ENCODE measurements around the gene TBC1D7. TPM values are rescaled to one million over a fixed set of nuclear protein-coding genes. Genes with fewer than 3 reads are reported as not detected.

Gene TBC1D7
- polyA plus RNA-seq, 1 of the 3 experiments (the other 2 are of a cell fraction): 25.2 TPM

DNA sequence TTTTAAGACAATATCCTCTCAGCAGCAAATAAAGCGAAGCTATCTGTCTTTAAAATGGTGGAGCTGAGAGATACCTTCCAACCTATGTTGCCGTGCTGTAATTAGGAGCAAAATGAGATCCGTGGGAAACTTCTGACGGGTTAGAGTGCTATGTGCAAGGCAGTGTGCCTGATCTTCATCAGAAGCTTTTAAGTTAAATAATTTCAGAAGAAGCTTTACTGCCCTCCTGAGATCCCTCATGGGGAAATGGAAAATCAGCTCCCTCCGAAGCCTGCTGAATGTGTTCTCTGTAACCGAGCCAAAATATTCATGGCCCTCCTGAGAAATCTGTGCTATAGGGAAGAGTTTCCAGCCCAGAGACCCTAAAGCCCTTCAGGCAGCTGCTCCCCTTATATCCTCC is 43.7 kb upstream of the TBC1D7 start:
- POLR2A ChIA-PET: interaction anchor here (0.7 kb wide), 1 partner anchor 43 kb away, joined by 3 read pairs; no protein-coding TSS in a partner anchor
- WGBS (ENCODE audit: low lambda C conversion rate): 87% methylated on average over 6 of the region's 6 CpGs

DNA sequence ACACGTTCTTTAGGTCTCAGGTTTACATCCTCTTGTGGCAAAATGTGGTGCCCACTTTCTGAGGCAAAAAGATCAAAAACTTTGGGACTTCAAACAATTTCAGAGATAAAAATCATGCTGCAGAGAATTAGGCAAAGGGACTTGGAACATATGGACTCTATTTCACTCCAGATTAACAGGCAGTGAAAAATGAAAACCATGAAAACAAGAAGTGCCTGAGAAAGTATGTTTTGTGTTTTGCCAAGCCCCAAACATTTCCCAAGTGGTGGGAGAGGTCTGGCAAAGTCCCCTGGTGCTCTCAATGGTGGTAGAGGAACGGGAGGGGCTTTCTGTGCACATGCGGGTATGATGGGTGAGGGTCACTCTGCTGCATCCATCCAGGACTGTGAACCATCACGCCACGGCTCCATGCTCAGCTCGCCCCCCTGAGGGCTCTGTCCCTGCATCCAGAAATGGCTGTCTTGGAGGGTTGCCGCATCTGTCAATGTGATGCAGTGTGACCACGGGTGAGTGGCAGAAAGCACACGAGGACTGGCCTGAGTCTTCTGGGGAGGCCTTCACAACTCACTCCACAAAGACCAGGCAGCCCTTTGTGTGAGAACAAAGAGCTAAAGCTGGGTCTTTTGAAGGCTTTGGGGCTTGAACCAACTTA is 43.2 kb upstream of the TBC1D7 start:
- Histone ChIP-seq H4K20me1 (ENCODE audit: insufficient read depth) (no peaks in the 10 kb centered on the region), H3K9me2 (no peaks in the 10 kb centered on the region), H3K9me3 (no peaks in the 10 kb centered on the region), H3K9ac (no peak overlapping the region), H2AFZ (ENCODE audit: low read depth) (no peak overlapping the region), H3K79me2 (ENCODE audit: insufficient read depth) (no peaks in the 10 kb centered on the region), H3K4me2 (no peak overlapping the region), H3K27ac (ENCODE audit: low read depth in 2 of 2, low read length in 1 of 2) (no peak overlapping the region), H3K4me3 (ENCODE audit: low read depth in 2 of 2, low read length in 1 of 2) (no peak overlapping the region), H3K36me3 (replicated peaks in 1 of 2; ENCODE audit: control insufficient read depth in 1 of 2, insufficient read depth in 2 of 2, low read length in 1 of 2) (no peaks in the 10 kb centered on the region), H3K27me3 (ENCODE audit: insufficient read depth) (no peaks in the 10 kb centered on the region), H3K4me1 (ENCODE audit: control insufficient read depth in 1 of 2, insufficient read depth in 2 of 2, low read depth in 1 of 2, low read length in 1 of 2) (peaks cover 0 to 20% of the 10 kb centered on the region in 2 experiments; a peak in 1 of 4 replicates), H3F3A (replicated peaks; ENCODE audit: insufficient read depth) (no peaks in the 10 kb centered on the region)
- POLR2A ChIA-PET: interaction anchor here (0.7 kb wide), 1 partner anchor 42 kb away, joined by 3 read pairs; no protein-coding TSS in a partner anchor
- 75% methylated on average over 4 of the region's 9 CpGs for WGBS (ENCODE audit: low lambda C conversion rate)
- TF ChIP-seq RFX5 (IDR thresholded peaks at IDR 0.05; ENCODE audit: low read length) (no peak), EP300 (IDR thresholded peaks at IDR 0.05; ENCODE audit: borderline replicate concordance in 1 of 2, low read depth in 1 of 2, low read length in 1 of 2) (no peak), TAF1 (IDR thresholded peaks at IDR 0.05; ENCODE audit: borderline replicate concordance, low read depth, low read length) (no peak), USF2 (IDR thresholded peaks at IDR 0.05; ENCODE audit: borderline replicate concordance, low read depth, low read length) (no peak)
- DNase-seq: peak; percentile 43
- CTCF ChIA-PET: interaction anchor here (1.5 kb wide), 1 partner anchor 18 kb away, joined by 4 read pairs; no protein-coding TSS in a partner anchor

More for the DNA sequence above, 43.7 kb upstream of the TBC1D7 start:
- Histone ChIP-seq H3K4me2 (no peak overlapping the region), H3K27ac (ENCODE audit: low read depth in 2 of 2, low read length in 1 of 2) (no peak overlapping the region), H4K20me1 (ENCODE audit: insufficient read depth) (no peaks in the 10 kb centered on the region), H3K4me3 (ENCODE audit: low read depth in 2 of 2, low read length in 1 of 2) (no peak overlapping the region), H2AFZ (ENCODE audit: low read depth) (no peak overlapping the region), H3K9me2 (no peaks in the 10 kb centered on the region), H3K9ac (no peak overlapping the region), H3K9me3 (no peaks in the 10 kb centered on the region), H3K4me1 (ENCODE audit: control insufficient read depth in 1 of 2, insufficient read depth in 2 of 2, low read depth in 1 of 2, low read length in 1 of 2) (peaks cover 0 to 20% of the 10 kb centered on the region in 2 experiments; a peak in 1 of 4 replicates), H3K36me3 (replicated peaks in 1 of 2; ENCODE audit: control insufficient read depth in 1 of 2, insufficient read depth in 2 of 2, low read length in 1 of 2) (no peaks in the 10 kb centered on the region), H3K79me2 (ENCODE audit: insufficient read depth) (no peaks in the 10 kb centered on the region), H3K27me3 (ENCODE audit: insufficient read depth) (no peaks in the 10 kb centered on the region), H3F3A (replicated peaks; ENCODE audit: insufficient read depth) (no peaks in the 10 kb centered on the region)
- CTCF ChIA-PET: interaction anchor here (1.0 to 1.5 kb wide), 2 partner anchors 19 to 114 kb away, joined by 4 read pairs; no protein-coding TSS in a partner anchor
- DNase-seq: no peak
- TF ChIP-seq JUND (IDR thresholded peaks at IDR 0.05) (no peak), SIN3A (IDR thresholded peaks at IDR 0.05; ENCODE audit: borderline replicate concordance, low read depth, low read length) (no peak), NRF1 (IDR thresholded peaks at IDR 0.05; ENCODE audit: low read depth, low read length) (no peak), RFX5 (IDR thresholded peaks at IDR 0.05; ENCODE audit: low read length) (no peak), IRF3 (IDR thresholded peaks at IDR 0.05; ENCODE audit: low read depth, low read length) (no peak), TAF1 (IDR thresholded peaks at IDR 0.05; ENCODE audit: borderline replicate concordance, low read depth, low read length) (no peak)

Measured in SK-N-SH (cell line).